ENCODE measurements around the gene PYURF.

The PYURF gene

DNA sequence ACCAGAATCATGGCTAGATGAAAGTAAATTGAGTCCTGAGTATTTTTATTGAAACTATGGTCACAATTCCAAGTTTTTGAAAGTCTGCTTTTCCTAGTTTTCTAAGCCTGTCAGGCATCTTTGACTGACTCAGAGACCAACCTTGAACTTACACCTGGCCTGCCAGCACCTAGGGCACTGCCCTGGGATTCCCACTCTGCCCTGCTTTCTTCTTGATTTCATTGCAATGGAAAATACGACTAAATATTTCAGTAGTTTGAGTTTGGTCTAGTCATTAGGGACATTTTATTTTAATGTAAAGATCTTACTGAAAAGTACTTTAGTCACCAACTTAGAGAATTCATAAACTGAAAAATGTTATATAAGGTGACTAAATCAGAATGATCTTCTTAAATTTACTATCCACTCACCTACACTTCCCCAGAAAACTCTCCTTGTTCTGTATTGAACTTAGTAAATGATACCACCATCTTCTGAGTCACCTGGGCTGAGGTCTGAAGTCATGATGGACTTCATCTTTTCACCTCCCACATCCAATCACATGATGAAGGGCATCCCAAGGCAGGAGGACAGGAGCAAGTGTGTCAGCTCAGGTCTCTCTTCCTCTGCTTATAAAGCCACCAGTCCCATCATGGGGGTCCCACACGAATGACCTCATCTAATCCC is 11.6 kb upstream of the PYURF start:
- H3K4me3 ChIP-seq (ENCODE audit: control insufficient read depth, low read depth, low read length): no peak overlapping the region
- DNase-seq (ENCODE audit: low read depth): no peak
- TF ChIP-seq, protein P1, sequence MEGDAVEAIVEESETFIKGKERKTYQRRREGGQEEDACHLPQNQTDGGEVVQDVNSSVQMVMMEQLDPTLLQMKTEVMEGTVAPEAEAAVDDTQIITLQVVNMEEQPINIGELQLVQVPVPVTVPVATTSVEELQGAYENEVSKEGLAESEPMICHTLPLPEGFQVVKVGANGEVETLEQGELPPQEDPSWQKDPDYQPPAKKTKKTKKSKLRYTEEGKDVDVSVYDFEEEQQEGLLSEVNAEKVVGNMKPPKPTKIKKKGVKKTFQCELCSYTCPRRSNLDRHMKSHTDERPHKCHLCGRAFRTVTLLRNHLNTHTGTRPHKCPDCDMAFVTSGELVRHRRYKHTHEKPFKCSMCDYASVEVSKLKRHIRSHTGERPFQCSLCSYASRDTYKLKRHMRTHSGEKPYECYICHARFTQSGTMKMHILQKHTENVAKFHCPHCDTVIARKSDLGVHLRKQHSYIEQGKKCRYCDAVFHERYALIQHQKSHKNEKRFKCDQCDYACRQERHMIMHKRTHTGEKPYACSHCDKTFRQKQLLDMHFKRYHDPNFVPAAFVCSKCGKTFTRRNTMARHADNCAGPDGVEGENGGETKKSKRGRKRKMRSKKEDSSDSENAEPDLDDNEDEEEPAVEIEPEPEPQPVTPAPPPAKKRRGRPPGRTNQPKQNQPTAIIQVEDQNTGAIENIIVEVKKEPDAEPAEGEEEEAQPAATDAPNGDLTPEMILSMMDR (conservative IDR thresholded peaks at IDR 0.05; ENCODE audit: control insufficient read depth, insufficient read depth, low read depth, low read length): no peak

DNA sequence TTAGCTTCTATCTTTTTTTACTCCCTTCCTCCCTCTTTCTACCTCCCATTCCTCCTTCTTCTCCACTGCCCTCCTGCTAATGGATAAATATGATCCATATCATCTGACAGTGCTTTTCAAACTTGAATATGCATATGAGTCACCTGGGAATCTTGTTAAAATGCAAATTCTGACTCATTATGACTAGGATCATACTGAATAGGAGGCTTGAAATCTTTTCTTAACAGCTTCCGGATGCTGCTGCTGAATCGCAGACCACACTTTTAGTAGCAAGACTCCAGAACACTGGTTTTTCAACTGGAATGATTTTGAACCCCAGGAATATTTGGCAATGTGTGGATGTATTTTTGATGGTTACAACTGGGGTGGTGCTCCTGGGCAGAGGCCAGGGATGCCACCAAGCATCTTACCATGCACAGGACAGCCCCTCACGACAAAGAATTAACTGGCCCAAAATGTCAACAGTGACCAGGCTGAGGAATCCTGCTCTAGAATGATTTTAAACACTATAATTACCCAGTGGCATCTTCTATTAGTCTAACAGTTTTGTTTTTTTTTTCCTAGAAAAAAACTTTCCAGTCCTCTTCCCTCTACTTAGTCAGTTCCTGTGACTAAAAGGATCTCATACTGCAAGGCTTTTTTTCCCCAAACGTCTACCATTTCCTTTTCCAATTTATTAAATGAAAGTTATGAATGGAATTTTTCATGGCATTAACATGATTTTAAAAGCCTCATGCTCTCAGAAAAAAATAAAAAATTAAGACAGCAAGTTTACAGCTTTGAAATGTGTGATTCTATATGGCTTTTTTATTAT is 10.6 kb upstream of the PYURF start:
- DNase-seq (ENCODE audit: low read depth): peak; percentile 96
- peak overlapping the region; percentile 23 for H3K4me3 ChIP-seq (ENCODE audit: control insufficient read depth, low read depth, low read length)
- TF ChIP-seq, protein P1 (conservative IDR thresholded peaks at IDR 0.05; ENCODE audit: control insufficient read depth, insufficient read depth, low read depth, low read length): no peak

DNA sequence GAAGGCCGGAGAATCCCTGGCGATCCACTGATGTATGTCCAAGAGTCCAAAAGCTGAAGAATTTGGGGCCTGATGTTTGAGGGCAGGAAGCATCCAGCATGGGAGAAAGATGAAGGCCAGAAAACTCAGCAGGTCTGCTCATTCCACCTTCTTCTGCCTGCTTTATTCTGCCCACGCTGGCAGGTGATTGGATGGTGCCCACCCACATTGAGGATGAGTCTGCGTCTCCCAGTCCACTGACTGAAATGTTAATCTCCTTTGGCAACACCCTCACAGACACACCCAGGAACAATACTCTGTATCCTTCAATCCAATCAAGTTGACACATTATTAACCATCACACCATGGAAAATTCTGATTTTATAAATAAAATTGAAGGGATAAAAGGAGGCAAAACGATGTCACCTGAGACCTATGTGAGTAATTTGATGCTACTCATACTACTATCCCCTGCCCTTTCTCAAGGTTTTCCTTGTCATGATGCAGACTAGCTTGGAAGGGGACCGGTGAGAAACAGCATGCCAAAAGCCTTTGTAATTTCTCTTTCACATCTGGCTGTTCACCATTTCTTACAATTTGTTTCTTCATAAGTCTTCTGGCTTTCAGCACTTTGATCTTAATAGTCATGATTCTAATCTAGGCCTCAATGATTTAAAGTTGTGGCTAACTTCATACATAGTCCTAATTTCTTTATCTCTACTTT is 9.7 kb upstream of the PYURF start:
- DNase-seq (ENCODE audit: low read depth): peak; percentile 96
- TF ChIP-seq, protein P1 (conservative IDR thresholded peaks at IDR 0.05; ENCODE audit: control insufficient read depth, insufficient read depth, low read depth, low read length): no peak
- H3K4me3 ChIP-seq (ENCODE audit: control insufficient read depth, low read depth, low read length): peak overlapping the region; percentile 63

DNA sequence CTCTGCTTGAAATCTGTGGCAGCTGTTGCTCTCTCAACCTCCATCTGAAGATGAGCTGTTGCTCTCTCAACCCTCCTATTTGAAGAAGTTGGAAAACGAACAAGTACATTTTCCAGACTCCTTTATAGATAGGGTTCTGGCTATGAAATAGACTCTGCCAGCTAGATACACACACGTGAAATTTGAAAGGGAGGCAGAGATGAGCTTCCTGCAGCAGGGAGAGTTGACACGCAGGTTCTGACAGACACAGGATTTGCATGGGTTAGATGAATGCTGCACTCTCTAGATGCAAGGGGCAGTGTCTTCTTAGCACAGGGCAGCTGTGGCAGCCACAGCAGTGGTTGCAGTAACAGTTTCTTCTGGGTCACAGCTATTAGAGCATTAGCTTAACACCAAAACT is 8.0 kb upstream of the PYURF start:
- peak; percentile 43 for DNase-seq (ENCODE audit: low read depth)
- TF ChIP-seq, protein P1 (conservative IDR thresholded peaks at IDR 0.05; ENCODE audit: control insufficient read depth, insufficient read depth, low read depth, low read length): no peak
- peak overlapping the region; percentile 63 for H3K4me3 ChIP-seq (ENCODE audit: control insufficient read depth, low read depth, low read length)

DNA sequence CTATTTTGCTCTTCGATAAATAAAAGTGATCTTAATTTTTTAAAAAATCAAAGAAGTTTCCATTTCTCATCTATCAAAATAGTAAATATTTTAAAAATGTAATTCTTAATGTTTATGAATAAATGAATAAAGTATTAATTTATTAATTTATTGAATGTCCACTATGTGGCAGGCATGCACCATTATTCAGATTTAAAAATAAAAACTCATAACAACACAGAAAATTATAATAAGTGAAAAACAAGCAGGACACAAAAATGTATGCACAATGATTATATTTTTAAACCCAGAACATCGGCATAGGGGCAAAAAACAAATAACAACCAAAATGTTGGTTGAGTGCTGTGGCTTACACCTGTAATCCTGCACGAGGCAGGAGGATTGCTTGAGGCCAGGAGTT is 5.3 kb upstream of the PYURF start:
- no peak overlapping the region for H3K4me3 ChIP-seq (ENCODE audit: control insufficient read depth, low read depth, low read length)
- TF ChIP-seq, protein P1 (conservative IDR thresholded peaks at IDR 0.05; ENCODE audit: control insufficient read depth, insufficient read depth, low read depth, low read length): no peak
- no peak for DNase-seq (ENCODE audit: low read depth)

DNA sequence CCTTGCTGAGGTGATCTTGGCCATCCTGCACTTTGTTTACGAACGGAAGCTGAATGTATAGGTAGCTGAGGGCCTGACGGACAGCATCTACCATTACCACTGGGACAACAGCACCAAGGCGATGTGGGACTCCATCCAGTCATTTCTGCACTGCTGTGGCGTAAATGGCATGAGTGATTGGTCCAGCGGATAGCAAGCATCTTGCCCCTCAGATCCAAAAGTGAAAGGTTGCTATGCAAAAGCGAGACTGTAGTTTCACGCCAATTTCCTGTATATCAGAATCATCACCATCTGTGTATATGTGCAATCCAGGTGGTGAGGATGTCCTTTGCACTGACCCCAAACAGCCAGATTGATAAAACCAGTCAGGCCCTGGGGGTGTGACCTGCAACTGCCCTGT is 4.2 kb upstream of the PYURF start:
- TF ChIP-seq, protein P1 (conservative IDR thresholded peaks at IDR 0.05; ENCODE audit: control insufficient read depth, insufficient read depth, low read depth, low read length): no peak
- H3K4me3 ChIP-seq (ENCODE audit: control insufficient read depth, low read depth, low read length): no peak overlapping the region
- DNase-seq (ENCODE audit: low read depth): no peak
